K562 (cell line): ENCODE measurements around the gene ABHD5. TPM values are rescaled to one million over a fixed set of nuclear protein-coding genes. Genes with fewer than 3 reads are reported as not detected.

Experiments used
- ARID2 ChIP-seq: fragments of 450-650 bp; IDR thresholded peaks from 2 replicates; pipeline ENCODE4 v1.6.1; 2017; ENCODE audit warnings: antibody characterized with exemption, mild to moderate bottlenecking
- CREM ChIP-seq: IDR thresholded peaks from 2 replicates; pipeline ENCODE4 v1.6.1; 2014; ENCODE audit warnings: antibody characterized with exemption, low read depth
- CTBP1 ChIP-seq: fragments of 450-650 bp; IDR thresholded peaks from 2 replicates; pipeline ENCODE4 v1.6.1; 2016; ENCODE audit warnings: borderline replicate concordance
- DPF2 ChIP-seq: fragments of 450-650 bp; IDR thresholded peaks from 2 replicates; pipeline ENCODE4 v1.6.1; 2016
- HDAC8 ChIP-seq: fragments of 450-650 bp; IDR thresholded peaks from 2 replicates; pipeline ENCODE4 v1.6.1; 2016; ENCODE audit warnings: mild to moderate bottlenecking, missing genetic modification characterization, moderate library complexity, missing compliant biosample characterization
- TGIF2 ChIP-seq: sonication (generic); formaldehyde crosslinking; IDR thresholded peaks from 2 replicates; pipeline ENCODE4 v1.8.1; 2022; ENCODE audit warnings: mild to moderate bottlenecking, missing genetic modification reagents, moderate library complexity
- ZBTB40 ChIP-seq, 2 experiments: fragments of 450-650 bp in 1 of 2; sonication (generic) in 1 of 2; formaldehyde crosslinking in 1 of 2; IDR thresholded peaks; 2 replicates each; pipeline versions ENCODE4 v1.7.1 to v1.9.0; 2016 to 2022; ENCODE audit warnings: inconsistent platforms in 1 of 2, mild to moderate bottlenecking in 1 of 2, missing genetic modification reagents in 1 of 2
- ZBTB8A ChIP-seq: fragments of 450-650 bp; IDR thresholded peaks from 2 replicates; pipeline ENCODE4 v1.6.1; 2018; ENCODE audit warnings: mild to moderate bottlenecking, moderate library complexity; ENCODE audit not compliant: partially characterized antibody
- ZNF175 ChIP-seq: fragments of 200-800 bp; sonication (Bioruptor generic); IDR thresholded peaks from 2 replicates; pipeline ENCODE4 v1.6.1; 2016; ENCODE audit warnings: low read depth, mild to moderate bottlenecking, missing genetic modification characterization, missing compliant biosample characterization
- ZNF707 ChIP-seq: fragments of 250-450 bp; sonication (Bioruptor Pico); conservative IDR thresholded peaks from 2 replicates; pipeline ENCODE4 v1.8.0; 2022; ENCODE audit warnings: inconsistent platforms, mild to moderate bottlenecking, moderate library complexity
- polyA plus RNA-seq, 8 experiments: library from polyadenylated mRNA; depleted of rRNA in 4 of 8; stranded (reverse) in 5 of 8; unstranded in 3 of 8; fragments of >200 nt; fragmentation: Nextera tagmentation in 2 of 8; fragmentation: Illumina TruSeq in 1 of 8; extraction: Ambion mirVana in 2 of 8; extraction: Trizol in 1 of 8; gene quantifications; 2 replicates each; pipeline versions ENCODE4 v1.2.1 to v1.2.3, GENCODE V29; 2011 to 2014; ENCODE audit warnings: inconsistent platforms in 1 of 8, missing spikeins in 1 of 8
- total RNA-seq, 7 experiments: library from RNA; depleted of rRNA in 6 of 7; stranded (reverse); fragments of >200 nt in 6 of 7; fragmentation: Illumina TruSeq in 2 of 7; extraction: Trizol in 2 of 7; gene quantifications; 2 replicates each; pipeline versions ENCODE4 v1.2.1 to v1.2.3, GENCODE V29; 2011 to 2021; ENCODE audit warnings: low replicate concordance in 1 of 7
- TF ChIP-seq, protein P1 (sequence below), 2 experiments: fragments of 450-650 bp; formaldehyde crosslinking in 1 of 2; IDR thresholded peaks; 2 replicates each; pipeline versions ENCODE4 v1.4.0 to v1.6.1; 2014 to 2020; ENCODE audit warnings: mild to moderate bottlenecking in 2 of 2, borderline replicate concordance in 1 of 2, low read depth in 1 of 2

Gene ABHD5
- total and polyA plus RNA-seq, 9 of the 15 experiments (the other 6 are each of a cell fraction or from before 2014, with no cell fraction given): 27.8 to 61.7 (median 39.9) TPM

DNA sequence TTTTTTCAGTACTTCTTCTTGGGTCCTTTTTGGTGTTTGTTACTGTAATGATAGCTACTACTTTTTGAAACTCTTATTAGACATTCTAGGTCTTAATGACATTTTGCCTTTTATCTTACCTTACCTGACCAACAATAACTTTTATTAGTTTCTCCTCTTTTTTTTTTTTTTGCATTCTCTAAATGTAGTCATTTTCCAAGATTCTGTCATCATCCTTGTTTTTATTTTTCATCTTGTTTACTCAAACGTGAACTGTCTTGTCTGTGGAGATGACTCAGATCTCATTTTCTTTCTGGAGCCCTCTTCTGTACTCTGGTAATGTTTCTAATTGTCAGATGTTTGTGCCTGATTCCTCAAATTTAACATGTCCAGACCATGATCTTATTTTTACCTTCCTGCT, 2.9 kb downstream of the ABHD5 start (continued):
- peak; percentile 25; the same call in 1 of the 2 replicates for TF ChIP-seq ZBTB40 (IDR thresholded peaks at IDR 0.05)
- TF ChIP-seq ZBTB40 (CRISPR knock-in tag; IDR thresholded peaks at IDR 0.05): no peak
- no peak for TF ChIP-seq CTBP1
- no peak for TF ChIP-seq ZBTB8A
- TF ChIP-seq CREM: no peak
- TF ChIP-seq HDAC8 (tag): no peak
- TF ChIP-seq, protein P1, sequence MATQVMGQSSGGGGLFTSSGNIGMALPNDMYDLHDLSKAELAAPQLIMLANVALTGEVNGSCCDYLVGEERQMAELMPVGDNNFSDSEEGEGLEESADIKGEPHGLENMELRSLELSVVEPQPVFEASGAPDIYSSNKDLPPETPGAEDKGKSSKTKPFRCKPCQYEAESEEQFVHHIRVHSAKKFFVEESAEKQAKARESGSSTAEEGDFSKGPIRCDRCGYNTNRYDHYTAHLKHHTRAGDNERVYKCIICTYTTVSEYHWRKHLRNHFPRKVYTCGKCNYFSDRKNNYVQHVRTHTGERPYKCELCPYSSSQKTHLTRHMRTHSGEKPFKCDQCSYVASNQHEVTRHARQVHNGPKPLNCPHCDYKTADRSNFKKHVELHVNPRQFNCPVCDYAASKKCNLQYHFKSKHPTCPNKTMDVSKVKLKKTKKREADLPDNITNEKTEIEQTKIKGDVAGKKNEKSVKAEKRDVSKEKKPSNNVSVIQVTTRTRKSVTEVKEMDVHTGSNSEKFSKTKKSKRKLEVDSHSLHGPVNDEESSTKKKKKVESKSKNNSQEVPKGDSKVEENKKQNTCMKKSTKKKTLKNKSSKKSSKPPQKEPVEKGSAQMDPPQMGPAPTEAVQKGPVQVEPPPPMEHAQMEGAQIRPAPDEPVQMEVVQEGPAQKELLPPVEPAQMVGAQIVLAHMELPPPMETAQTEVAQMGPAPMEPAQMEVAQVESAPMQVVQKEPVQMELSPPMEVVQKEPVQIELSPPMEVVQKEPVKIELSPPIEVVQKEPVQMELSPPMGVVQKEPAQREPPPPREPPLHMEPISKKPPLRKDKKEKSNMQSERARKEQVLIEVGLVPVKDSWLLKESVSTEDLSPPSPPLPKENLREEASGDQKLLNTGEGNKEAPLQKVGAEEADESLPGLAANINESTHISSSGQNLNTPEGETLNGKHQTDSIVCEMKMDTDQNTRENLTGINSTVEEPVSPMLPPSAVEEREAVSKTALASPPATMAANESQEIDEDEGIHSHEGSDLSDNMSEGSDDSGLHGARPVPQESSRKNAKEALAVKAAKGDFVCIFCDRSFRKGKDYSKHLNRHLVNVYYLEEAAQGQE (IDR thresholded peaks at IDR 0.05; ENCODE audit: borderline replicate concordance): no peak
- TF ChIP-seq, protein P1 (CRISPR knock-in tag; IDR thresholded peaks at IDR 0.05; ENCODE audit: low read depth): no peak
- peak; percentile 59; the same call in 1 of the 2 replicates for TF ChIP-seq DPF2
- no peak for TF ChIP-seq ZNF175 (CRISPR knock-in tag)
- TF ChIP-seq TGIF2 (CRISPR knock-in tag): no peak
- TF ChIP-seq ZNF707: no peak
- no peak for TF ChIP-seq ARID2
